GM21367 (cell line): Measurements from ENCODE around the gene NME2.
"Not testable (repeated sequence)": the region's sequence is repeated elsewhere in the genome, so short reads cannot be mapped to it uniquely, and the experiment has no call there.

Experiments
- ATAC-seq: cut with Tn5 transposase; IDR thresholded peaks from one replicate; pipeline ENCODE4 v1.9.1; 2021; ENCODE audit not compliant: unreplicated experiment

The NME2 gene

GRCh38 chr17:51152766-51153209, 13.4 kb upstream of the NME2 start:
- no peak for ATAC-seq

DNA sequence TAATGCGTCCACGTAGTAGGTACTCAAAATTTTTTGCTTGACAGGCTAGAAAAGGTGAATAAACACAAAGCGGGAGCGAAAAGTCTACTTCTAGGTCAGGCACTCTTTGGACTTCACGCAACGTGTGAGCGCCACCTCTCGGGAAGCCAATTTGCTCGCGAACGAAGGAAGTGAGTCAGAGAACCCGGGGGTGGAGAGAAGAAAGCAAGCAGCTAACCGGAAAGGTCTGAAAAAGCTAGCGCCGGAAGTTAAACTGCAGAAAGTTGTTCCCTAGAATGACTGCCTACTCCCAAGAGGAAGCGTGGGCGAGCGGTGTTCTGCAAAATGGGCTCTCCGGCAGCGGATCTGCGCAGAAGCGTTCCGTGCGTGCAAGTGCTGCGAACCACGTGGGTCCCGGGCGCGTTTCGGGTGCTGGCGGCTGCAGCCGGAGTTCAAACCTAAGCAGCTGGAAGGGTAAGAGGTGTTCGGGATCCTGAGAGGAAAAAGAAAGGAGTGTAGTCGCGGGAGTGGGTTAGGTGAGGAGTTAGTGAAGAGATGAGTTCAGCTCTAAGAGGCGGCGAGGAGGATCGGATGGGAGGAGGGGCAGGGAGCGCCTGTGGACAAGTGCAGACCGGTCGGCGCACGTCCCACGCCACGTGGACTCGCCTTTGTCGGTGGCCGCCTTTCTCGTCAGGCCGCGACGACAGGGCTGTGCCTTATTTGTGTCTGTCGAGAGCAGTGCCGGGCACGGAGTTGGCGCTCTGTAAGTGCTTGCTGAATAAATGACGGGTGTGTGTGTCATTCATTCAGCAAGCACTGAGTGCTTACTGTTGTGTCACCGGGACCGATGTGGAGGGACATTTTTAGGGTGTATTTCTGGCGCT, 12.8 kb upstream of the NME2 start, which contains the start of gene NME1:
TSS of gene NME1 (plus strand) at position 350 of the 863 bp plus-strand sequence. CDS start 2,096 bp downstream, outside the sequence.
- peak; percentile 85 for ATAC-seq

- ATAC-seq = no peak
Observed at GRCh38 chr17:51154176-51154575, 12.0 kb upstream of the NME2 start.

DNA sequence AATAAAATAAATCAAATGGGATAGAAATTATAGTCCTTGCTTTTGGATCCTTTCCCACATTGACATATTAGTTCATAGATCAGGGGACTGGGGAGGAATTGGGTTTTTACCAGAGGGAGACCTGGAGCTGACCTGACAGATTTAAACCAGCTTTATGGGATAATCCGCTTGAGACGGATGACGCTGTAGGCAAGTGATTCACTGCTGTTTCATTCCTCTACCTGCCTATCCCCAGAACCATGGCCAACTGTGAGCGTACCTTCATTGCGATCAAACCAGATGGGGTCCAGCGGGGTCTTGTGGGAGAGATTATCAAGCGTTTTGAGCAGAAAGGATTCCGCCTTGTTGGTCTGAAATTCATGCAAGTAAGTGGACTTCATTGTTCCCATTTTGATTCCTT, 10.8 kb upstream of the NME2 start:
- no peak for ATAC-seq

DNA sequence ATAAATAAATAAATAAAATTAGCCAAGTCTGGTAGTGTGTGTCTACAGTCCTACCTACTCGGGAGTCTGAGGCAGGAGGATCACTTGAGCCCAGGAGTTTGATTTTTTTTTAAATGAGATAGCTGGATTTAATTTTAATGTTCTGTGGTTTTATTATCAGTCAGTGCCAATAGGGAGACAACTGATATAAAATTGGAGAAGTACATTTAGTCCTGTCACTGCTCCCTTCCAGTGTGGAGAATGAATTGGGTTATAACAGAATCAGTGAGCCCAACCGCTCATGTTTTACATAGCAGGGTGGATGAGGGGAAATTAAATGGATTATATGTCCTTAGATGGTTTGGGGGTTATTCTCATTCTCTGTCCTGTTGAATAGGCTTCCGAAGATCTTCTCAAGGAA, 6.6 kb upstream of the NME2 start:
- no peak for ATAC-seq

DNA sequence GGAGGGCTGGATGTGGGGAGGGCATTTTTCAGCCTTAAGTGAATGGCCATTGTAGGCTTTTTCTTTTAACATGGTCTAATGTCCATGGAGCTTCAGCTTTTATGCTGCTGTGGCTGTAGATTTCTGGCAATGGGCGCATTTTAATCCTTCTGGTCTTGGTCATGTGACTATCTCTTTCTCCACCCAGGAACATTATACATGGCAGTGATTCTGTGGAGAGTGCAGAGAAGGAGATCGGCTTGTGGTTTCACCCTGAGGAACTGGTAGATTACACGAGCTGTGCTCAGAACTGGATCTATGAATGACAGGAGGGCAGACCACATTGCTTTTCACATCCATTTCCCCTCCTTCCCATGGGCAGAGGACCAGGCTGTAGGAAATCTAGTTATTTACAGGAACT, 4.7 kb upstream of the NME2 start:
- ATAC-seq = no peak

- no peak for ATAC-seq
Observed at GRCh38 chr17:51164911-51165679, 1.1 kb upstream of the NME2 start.

DNA sequence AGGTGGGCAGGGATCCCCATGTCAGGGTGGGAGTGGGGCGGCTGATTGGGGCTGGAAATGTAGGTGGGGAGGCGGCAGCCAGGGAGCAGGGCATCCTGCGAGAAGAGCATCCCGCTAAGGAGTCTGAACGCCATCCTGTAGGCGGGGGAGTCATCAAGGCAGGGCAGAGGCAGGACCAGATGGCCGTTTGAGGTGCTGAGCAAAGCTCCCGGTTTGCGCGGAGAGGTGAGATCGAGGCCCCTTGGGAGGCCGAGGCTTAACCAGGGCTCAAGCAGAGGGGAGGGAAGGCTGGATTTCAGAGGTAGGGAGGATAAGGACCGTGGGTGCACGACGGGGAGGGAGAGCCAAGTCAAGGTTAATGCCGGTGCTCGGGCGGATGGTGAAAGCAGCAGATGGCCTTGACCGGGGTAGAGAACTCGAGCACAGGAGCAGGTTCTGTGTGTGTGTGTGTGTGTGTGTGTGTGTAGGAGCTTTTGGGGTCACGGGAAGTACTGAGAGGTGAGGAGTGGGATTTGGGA, 472 bp upstream of the NME2 start:
- no peak for ATAC-seq

GRCh38 chr17:51166987-51167931, 1.0 kb downstream of the NME2 start:
- ATAC-seq = peak; percentile 48

DNA sequence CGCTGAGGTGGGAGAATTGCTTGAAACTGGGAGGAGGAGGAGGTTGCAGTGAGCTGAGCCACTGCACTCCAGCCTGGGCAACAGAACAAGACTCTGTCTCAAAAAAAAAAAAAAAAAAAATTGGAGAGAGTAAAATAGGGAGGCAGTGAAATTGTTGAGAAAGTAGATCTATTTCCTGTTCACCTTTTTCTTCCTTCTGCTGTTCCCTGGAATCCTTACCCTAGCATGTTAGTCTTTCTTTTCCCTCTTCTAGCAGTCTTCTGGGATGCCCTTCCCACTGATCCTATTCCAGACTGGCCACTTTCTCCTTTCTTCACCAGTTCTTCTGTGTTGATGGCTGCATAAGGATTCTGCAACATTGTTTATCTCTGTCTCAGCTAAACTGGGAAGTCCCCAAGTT, 3.1 kb downstream of the NME2 start:
- ATAC-seq = no peak

DNA sequence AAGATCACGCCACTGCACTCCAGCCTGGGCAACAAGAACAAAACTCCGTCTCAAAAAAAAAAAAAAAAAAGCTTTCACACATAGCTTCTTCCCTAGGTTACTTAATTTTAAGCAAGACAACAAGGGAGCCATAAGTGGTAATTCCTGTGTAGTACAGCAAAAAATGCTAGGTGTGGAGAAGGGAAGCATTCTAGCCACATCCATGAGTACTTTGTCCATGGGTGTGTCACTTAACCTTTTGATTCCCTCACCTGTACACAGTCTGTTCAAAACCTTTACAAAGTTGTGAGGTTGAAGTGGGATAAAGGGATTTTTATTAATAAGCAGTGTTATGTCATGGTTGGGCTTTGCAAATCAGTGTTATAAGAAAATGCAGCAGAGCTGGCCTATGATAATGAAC, 4.5 kb downstream of the NME2 start:
- ATAC-seq = no peak

- not testable (repeated sequence) for ATAC-seq
Observed at GRCh38 chr17:51172030-51172429, 5.8 kb downstream of the NME2 start.

DNA sequence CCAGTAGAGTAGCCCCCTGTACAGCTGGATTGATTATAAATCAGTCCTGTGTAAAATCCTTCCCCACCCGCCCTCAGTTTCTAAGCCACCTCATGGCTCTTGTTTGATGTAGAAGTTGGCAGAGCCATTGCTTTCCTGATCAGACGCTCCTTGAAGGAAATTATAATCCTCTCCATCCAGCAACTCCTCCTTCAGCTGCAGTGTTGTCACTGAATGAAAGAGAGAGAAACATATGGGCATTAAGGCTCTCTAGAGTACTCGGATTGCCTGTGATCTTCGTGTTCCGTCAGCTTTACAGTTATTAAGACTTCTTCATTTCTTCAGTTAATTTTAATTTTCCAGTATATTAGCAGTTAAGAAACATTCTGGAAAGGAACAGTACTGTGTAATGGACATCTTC, 14.3 kb downstream of the NME2 start:
- ATAC-seq = no peak

GRCh38 chr17:51184124-51184523, 17.9 kb downstream of the NME2 start:
- no peak for ATAC-seq

DNA sequence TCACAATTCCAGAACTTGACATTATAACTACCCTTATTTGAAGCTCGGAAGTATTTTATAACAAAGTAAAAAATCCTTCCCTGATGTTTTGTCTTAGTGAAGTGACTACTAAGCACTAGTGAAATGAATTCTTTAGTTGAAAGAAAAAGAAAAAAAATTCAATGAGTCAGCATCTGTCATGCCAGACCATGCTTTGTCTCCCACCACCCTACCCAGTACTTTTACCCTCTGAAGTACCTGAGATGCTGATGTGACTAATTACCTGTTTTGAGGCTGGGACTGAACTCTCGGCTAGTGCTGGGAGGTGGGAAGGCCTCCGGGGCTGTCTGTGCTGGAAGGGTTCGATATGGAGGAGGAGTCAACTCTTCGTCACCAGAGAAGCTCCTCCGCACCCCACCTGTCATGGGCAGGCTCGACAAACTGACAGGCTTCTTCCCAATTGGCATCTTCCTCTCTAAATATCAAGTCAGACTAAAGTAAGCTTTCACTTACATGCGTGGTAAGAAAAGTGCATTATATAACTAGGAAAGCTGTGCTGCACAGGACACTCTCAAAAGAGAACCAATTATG, 19.6 kb downstream of the NME2 start:
- ATAC-seq = no peak

DNA sequence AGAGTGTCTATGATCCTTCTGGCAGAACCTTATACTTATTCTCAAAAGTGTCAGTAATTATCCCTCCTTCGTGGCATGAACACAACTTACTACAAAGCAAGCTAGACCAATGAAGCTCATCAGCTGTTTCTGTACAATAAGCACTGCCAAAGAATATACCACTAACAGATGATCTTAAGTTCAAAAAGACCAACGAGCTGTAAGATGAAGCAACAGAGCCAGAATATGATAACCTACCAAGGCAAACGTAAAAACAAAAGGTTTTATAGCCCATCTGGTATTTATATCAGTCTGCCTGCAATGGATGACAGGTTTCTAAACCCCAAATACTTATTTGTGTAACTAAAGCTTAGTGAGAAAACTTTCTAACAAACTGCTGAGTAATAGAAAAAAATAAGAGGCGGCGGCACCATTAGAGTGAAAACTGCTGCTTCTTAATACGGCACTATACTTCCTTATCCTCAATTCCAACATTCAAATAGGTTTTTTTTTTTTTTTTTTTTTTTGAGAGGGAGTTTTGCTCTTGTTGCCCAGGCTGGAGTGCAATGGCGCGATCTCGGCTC, 22.1 kb downstream of the NME2 start:
- no peak for ATAC-seq

DNA sequence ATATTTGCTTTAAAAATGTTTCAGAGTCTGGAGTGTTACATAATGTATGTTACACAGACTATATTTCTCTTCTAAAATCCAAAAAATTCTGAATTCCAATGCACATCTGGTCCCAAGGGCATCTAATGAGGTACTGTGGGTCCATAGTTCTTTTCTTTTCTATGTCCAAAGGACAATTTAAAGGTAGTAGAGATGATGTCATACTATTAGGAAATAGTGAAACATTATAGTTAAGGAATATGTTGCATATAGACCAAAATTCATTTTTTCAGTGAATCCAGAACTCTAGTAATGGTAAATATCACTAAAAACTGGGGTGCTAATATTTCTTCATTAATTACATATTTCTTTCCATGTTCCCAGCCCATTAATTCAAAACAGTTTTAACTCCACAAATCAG, 23.0 kb downstream of the NME2 start:
- no peak for ATAC-seq

GRCh38 chr17:51189628-51190027, 23.4 kb downstream of the NME2 start:
- ATAC-seq = no peak

GRCh38 chr17:51191895-51192294, 25.7 kb downstream of the NME2 start:
- no peak for ATAC-seq

DNA sequence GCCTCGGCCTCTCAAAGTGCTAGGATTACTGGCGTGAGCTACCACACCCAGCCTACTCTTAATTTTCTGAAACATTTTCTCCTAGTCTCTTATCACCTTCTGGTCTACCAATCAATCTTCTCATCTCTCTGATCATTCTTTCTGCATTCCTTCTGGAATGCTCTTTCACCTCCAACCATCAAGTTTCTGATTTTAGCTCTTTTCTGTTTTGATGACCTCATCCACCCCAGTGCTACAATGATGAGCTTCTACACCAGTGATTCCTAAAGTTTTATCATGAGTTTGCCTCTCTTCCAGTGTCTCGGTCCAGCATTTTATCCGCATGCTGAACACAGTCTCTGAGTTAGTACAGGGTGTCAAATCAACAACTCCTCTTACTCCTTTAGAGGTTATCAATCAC, 31.5 kb downstream of the NME2 start:
- ATAC-seq = no peak
